ENCODE data around the gene CAMK2G.

GRCh38 chr10:73789659-73790055 is 84.7 kb downstream of the CAMK2G start:
- TF ChIP-seq CTCF (IDR thresholded peaks at IDR 0.05) (no peak), RFX5 (IDR thresholded peaks at IDR 0.05; ENCODE audit: low read length) (no peak)
